Erythroblast (primary cell): ENCODE results near the gene OR2G2.

Experiments
- GATA1 ChIP-seq: IDR thresholded peaks from 2 replicates; pipeline ENCODE4 v1.6.1; 2011; ENCODE audit warnings: low read depth, mild to moderate bottlenecking, control low read depth, low read length, moderate library complexity
- POLR2A ChIP-seq: IDR thresholded peaks from 2 replicates; pipeline ENCODE4 v1.6.1; 2011; ENCODE audit warnings: mild to moderate bottlenecking, low read length

- TF ChIP-seq POLR2A (no peak), GATA1 (no peak)
These were observed 26.5 kb downstream of the OR2G2 start for GRCh38 chr1:247614625-247615024.
